C4-2B (cell line): Measurements from ENCODE around the gene ZNF507.

Source experiments
- ZFX ChIP-seq: fragments of 450-650 bp; IDR thresholded peaks from 2 replicates; pipeline ENCODE4 v1.6.1; 2017
- TF ChIP-seq, protein P1 (sequence below): fragments of 450-650 bp; conservative IDR thresholded peaks from 2 replicates; pipeline ENCODE4 v1.5.1; 2017; ENCODE audit warnings: mild to moderate bottlenecking

DNA sequence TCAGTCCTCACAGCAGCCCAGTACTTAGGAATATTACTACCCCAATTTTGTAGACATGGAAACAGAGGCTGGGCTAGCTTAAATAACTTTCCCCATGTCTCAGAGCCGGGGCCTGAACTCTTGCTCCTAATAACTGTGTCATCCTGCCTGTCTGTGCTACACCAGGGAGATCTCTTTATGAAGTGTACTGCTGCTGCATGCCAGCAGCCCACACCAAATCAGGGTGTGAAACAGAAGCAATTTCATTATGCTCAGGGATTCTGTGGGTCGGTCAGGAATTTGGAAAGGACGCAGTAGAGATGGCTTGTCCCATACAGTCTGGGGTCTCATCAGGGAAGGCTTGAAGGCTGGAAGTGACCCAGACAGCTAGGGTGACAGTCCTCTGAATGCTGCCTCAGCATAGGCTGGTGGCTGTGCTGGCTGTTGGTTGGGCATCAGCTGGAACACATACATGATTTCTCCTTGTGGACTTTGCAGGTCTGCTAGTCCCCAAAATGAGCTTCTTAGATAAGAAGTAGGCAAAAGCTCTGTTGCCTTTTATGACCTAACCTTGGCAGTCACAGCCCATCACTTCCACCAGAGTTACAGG, 22.6 kb downstream of the ZNF507 start:
- TF ChIP-seq, protein P1, sequence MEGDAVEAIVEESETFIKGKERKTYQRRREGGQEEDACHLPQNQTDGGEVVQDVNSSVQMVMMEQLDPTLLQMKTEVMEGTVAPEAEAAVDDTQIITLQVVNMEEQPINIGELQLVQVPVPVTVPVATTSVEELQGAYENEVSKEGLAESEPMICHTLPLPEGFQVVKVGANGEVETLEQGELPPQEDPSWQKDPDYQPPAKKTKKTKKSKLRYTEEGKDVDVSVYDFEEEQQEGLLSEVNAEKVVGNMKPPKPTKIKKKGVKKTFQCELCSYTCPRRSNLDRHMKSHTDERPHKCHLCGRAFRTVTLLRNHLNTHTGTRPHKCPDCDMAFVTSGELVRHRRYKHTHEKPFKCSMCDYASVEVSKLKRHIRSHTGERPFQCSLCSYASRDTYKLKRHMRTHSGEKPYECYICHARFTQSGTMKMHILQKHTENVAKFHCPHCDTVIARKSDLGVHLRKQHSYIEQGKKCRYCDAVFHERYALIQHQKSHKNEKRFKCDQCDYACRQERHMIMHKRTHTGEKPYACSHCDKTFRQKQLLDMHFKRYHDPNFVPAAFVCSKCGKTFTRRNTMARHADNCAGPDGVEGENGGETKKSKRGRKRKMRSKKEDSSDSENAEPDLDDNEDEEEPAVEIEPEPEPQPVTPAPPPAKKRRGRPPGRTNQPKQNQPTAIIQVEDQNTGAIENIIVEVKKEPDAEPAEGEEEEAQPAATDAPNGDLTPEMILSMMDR, result no peak
- no peak for TF ChIP-seq ZFX
